Calu3 (cell line): ENCODE data around the gene FLYWCH2. TPM values are rescaled to one million over a fixed set of nuclear protein-coding genes. Genes with fewer than 3 reads are reported as not detected.

Source experiments
- BruUV-seq: library from RNA; stranded (reverse); fragments of 400-500 nt; replicated peaks from 2 replicates; lab custom pipeline; 2021; lab: Mats Ljungman, UMichigan
- CTCF ChIA-PET: fragments of 300-600 bp; sonication (Branson Sonifier 250); formaldehyde crosslinking; loops from one replicate; lab custom pipeline; 2022; ENCODE audit warnings: antibody characterized with exemption; lab: Charles Lee
- DNase-seq: peaks from one replicate; pipeline ENCODE4 v3.0.0; 2022
- H3K27ac Mint-ChIP-seq: one replicate; pipeline ENCODE4 v1.8.0; 2022; ENCODE audit warnings: mixed read lengths; ENCODE audit not compliant: unreplicated experiment
- H3K27me3 Mint-ChIP-seq: one replicate; pipeline ENCODE4 v1.8.0; 2022; ENCODE audit warnings: mixed read lengths; ENCODE audit not compliant: unreplicated experiment
- H3K36me3 Mint-ChIP-seq: one replicate; pipeline ENCODE4 v1.8.0; 2022; ENCODE audit warnings: mild to moderate bottlenecking, moderate library complexity, mixed read lengths; ENCODE audit not compliant: insufficient read depth, unreplicated experiment
- H3K4me1 Mint-ChIP-seq: one replicate; pipeline ENCODE4 v1.8.0; 2022; ENCODE audit warnings: mild to moderate bottlenecking, low read depth, mixed read lengths; ENCODE audit not compliant: unreplicated experiment
- H3K4me3 Mint-ChIP-seq: one replicate; pipeline ENCODE4 v1.8.0; 2022; ENCODE audit warnings: mild to moderate bottlenecking, low read depth, moderate library complexity, mixed read lengths; ENCODE audit not compliant: unreplicated experiment
- H3K9me3 Mint-ChIP-seq: one replicate; pipeline ENCODE4 v1.8.0; 2022; ENCODE audit warnings: low read depth, mixed read lengths; ENCODE audit not compliant: unreplicated experiment
- intact Hi-C: fragments of 100-400 bp; cut with micrococcal nuclease; formaldehyde crosslinking; loops from one replicate; pipeline ENCODE4 v1.10.0; 2022; ENCODE audit not compliant: unreplicated experiment
- total RNA-seq: library from RNA; stranded (reverse); gene quantifications from 2 replicates; pipeline ENCODE4 v1.2.3, GENCODE V29; 2022
- TF ChIP-seq, protein P1 (sequence below): fragments of 200-600 bp; IDR thresholded peaks from one replicate; pipeline ENCODE4 v1.8.0; 2022; ENCODE audit warnings: antibody characterized with exemption; ENCODE audit not compliant: unreplicated experiment

The FLYWCH2 gene
- total RNA-seq, 1 experiment from 2014 or later: 13.0 TPM

DNA sequence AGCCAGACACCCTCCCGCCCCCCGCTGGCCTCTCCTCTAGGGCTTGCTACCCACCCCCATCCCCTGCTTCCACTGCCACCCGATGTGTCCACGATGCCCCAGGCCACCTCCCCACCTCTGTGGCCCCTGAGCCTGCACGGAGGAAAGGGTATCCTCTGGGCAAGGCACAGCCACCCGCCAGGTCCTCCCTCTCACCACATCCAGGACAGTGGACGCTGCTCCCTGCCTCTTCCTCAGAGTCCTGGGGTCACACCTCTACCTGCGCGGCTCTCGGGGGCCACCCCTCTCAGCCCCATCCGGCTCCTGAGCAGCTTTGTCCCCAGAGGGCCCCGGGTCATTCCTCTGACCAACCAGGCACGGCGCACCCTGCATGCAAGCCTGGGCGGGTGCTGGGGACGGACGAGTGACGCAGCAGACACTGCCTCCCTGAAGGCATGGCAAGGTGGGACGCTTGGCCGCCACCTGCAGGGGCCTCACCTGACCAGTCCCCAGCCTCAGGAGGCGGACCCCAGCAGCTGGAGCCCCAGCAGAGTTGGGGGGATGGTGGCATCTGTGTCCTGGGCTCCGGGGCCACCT lies 53.5 kb downstream of the FLYWCH2 start:
- H3K27me3 Mint-ChIP-seq: no peaks in the 10 kb centered on the region
- peaks cover 31% of the 10 kb centered on the region for H3K36me3 Mint-ChIP-seq
- no peak overlapping the region for H3K27ac Mint-ChIP-seq
- TF ChIP-seq, protein P1, sequence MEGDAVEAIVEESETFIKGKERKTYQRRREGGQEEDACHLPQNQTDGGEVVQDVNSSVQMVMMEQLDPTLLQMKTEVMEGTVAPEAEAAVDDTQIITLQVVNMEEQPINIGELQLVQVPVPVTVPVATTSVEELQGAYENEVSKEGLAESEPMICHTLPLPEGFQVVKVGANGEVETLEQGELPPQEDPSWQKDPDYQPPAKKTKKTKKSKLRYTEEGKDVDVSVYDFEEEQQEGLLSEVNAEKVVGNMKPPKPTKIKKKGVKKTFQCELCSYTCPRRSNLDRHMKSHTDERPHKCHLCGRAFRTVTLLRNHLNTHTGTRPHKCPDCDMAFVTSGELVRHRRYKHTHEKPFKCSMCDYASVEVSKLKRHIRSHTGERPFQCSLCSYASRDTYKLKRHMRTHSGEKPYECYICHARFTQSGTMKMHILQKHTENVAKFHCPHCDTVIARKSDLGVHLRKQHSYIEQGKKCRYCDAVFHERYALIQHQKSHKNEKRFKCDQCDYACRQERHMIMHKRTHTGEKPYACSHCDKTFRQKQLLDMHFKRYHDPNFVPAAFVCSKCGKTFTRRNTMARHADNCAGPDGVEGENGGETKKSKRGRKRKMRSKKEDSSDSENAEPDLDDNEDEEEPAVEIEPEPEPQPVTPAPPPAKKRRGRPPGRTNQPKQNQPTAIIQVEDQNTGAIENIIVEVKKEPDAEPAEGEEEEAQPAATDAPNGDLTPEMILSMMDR: no peak
- no TSS peak for BruUV-seq
- intact Hi-C loops: no loop called here
- no peaks in the 10 kb centered on the region for H3K4me1 Mint-ChIP-seq
- DNase-seq: no peak
- no peak overlapping the region for H3K4me3 Mint-ChIP-seq
- no peaks in the 10 kb centered on the region for H3K9me3 Mint-ChIP-seq
- CTCF ChIA-PET: no interaction called here

DNA sequence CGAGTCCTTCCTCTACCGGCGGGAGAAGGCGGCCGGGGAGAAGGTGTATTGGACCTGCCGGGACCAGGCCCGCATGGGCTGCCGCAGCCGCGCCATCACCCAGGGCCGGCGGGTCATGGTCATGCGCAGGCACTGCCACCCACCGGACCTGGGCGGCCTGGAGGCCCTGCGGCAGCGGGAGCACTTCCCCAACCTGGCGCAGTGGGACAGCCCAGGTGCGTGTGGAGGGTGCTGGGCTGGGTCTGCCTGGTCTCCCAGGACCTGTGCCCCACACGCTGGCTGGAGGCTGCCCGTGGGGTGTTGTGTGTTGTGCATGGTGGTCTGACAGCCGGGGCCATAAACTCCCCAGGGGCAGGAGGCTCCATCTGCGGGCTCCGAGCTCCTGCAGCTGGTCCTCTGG lies 54.2 kb downstream of the FLYWCH2 start:
- Mint-ChIP-seq H3K27me3 (no peaks in the 10 kb centered on the region), H3K9me3 (no peaks in the 10 kb centered on the region), H3K27ac (no peak overlapping the region), H3K4me3 (no peak overlapping the region), H3K4me1 (no peaks in the 10 kb centered on the region), H3K36me3 (peaks cover 30% of the 10 kb centered on the region)
- CTCF ChIA-PET: no interaction called here
- DNase-seq: no peak
- intact Hi-C loops: no loop called here
- TF ChIP-seq, protein P1: no peak
- BruUV-seq: no TSS peak

DNA sequence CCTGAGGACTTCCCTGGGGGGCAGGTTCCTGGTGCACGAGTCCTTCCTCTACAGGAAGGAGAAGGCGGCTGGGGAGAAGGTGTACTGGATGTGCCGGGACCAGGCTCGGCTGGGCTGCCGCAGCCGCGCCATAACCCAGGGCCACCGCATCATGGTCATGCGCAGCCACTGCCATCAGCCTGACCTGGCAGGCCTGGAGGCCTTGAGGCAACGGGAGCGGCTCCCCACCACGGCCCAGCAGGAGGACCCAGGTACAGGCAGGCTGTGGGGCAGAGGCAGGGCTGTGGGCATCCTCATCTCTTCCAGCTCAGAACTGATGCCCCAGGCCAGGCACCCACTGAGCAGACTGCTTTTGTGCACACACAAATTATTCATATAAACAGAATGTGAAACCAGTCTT lies 55.2 kb downstream of the FLYWCH2 start:
- Mint-ChIP-seq H3K4me1 (no peaks in the 10 kb centered on the region), H3K27me3 (no peaks in the 10 kb centered on the region), H3K36me3 (peaks cover 30% of the 10 kb centered on the region), H3K4me3 (no peak overlapping the region), H3K9me3 (no peaks in the 10 kb centered on the region), H3K27ac (no peak overlapping the region)
- BruUV-seq: no TSS peak
- no peak for DNase-seq
- intact Hi-C loops: no loop called here
- CTCF ChIA-PET: interaction anchor here (1.5 kb wide), 1 partner anchor 11 kb away, joined by 6 read pairs; no protein-coding TSS in a partner anchor
- TF ChIP-seq, protein P1: no peak

DNA sequence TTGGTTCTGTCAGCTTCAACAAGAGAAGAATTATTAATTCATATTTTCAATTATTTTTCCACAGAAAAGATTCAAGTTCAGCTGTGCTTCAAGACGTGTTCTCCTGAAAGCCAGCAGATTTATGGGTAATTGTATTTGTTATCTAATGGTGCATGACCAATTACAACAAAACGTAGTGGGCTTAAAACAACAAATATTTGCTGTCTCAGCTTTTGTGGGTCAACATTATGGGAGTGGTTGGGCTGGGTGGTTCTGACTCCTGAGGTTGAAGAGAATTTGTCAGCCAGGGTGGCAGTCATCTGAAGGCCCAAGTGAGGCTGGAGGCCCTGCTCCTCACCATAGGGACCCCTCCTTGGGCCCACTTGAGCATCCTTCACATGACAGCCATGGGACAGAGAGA lies 57.0 kb downstream of the FLYWCH2 start:
- H3K27ac Mint-ChIP-seq: no peak overlapping the region
- TF ChIP-seq, protein P1: no peak
- DNase-seq: no peak
- no peak overlapping the region for H3K4me3 Mint-ChIP-seq
- BruUV-seq: no TSS peak
- intact Hi-C loops: no loop called here
- H3K36me3 Mint-ChIP-seq: peaks cover 24% of the 10 kb centered on the region
- no peaks in the 10 kb centered on the region for H3K9me3 Mint-ChIP-seq
- H3K4me1 Mint-ChIP-seq: no peaks in the 10 kb centered on the region
- CTCF ChIA-PET: interaction anchor here (1.5 kb wide), 1 partner anchor 13 kb away, joined by 6 read pairs; no protein-coding TSS in a partner anchor
- H3K27me3 Mint-ChIP-seq: no peaks in the 10 kb centered on the region
